Activated CD8-positive, alpha-beta memory T cell treated with anti-CD3 and anti-CD28 coated beads, Interleukin-2, amount 50 U/mL, for 48 hours (primary cell): ENCODE measurements around the gene EHBP1.
"Not testable (repeated sequence)": the region's sequence is repeated elsewhere in the genome, so short reads cannot be mapped to it uniquely, and the experiment has no call there.

Experiments used
- DNase-seq: peaks from one replicate; pipeline ENCODE4 v3.0.0-alpha.2; 2020

The EHBP1 gene

DNA sequence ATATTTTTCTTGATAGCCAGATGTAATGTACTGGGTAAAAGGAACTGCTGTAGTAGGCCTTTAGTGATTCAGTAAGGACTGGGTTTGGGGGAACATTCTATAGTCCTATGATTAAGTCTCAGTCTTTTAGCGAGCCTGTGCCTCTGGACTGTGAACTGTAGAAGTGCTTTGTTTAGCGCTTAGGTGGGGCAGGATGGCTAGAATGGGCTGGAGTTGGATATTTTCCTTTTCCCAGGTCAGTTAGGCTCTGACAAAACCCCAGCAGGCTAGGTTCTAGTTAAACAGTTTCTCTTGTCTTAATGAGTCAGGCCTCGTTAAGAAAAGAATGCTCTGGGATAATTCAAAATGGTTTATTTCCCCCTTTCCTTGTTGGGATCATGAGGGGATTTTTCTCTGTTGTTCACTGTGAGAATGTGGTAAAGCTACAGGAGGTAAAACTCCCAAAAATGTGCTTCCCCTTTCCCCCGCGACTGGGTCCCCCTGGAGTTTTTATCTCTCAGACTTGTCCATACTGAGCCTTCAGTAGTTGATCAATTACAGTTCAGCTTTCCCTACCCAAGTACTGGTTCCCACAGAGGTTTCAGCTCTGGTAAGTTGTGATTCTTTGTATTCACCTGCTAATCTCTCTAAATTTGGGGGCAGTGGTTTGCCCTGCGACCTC lies 31.5 kb downstream of the EHBP1 start:
- DNase-seq, result no peak

DNA sequence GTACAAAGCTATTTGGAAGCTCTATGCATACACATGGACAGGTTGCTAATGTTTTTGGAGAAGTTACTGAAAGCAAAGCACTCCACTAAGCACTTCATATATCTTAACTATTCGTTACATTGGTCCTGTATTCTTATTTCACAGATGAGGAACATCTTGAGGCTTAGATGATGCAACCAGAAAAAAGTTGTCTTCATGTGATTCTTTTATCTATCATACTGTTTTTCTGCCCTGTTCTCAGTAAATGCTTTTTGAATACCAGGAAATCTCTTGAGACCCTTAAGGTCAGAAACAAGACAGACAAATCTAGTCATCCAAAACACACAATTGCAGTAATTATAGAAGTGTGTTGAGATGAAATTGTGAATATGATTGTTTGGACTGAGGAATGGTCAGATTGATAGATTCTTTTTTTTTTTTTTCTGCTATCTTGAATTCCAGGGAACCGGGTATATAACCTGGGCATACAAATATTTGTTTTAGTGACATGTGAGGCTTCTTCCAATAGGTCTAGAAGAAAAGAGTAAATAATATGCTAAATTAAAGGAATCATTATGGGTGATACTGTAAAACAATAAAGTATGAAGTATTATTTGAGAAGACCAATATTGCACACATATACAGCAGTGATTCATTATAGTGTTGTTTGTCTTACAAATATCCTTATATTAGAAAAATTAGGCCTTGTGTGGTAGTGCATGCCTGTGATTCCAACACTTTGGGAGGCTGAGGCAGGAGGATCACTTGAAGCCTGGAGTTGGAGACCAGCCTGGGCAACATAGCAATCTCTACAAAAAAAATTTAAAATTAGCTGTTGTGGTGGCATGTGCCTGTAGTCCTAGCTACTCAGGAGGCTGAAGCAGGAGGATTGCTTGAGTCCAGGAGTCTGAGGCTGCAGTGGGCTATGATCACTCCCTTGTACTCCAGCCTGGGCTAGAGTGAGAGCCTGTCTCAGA lies 33.7 kb downstream of the EHBP1 start:
- no peak for DNase-seq

DNA sequence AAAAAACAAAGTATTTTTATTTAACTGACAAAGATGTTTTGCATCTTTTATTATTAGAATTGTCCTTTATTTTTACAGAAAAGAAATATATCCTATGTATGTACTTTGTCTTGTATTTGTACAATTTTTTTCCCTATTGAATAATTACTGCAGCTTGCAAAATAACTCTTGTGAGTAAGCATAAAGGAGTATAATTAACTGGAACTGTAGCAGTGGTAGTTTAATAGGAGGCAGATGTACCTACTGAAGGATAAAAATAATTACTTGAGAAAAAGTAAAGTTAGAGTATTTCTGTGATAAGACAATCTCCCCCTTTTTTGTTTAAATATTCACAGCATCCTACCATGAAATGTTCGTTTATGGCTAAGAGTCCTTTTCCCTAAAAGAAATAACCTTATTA lies 34.7 kb downstream of the EHBP1 start:
- no peak for DNase-seq

DNA sequence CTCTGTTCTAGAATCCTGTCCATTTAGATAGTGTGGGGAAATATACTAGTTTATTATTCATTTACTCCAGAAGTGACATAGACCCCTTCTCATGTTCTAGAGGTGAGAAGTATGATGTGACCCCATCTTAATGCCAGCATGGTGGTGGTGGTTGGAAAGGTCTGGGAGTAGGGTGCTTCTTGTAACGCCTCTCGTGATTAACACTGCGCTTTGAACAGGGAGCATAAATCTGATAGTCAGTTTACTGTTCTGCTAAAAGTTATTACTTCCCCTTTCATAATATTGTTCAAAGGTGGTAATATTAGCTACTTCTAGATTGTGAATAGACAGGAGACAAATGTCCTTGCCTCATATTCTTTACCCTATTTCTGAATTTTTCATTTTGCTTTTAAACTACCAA lies 35.6 kb downstream of the EHBP1 start:
- DNase-seq, result no peak

DNA sequence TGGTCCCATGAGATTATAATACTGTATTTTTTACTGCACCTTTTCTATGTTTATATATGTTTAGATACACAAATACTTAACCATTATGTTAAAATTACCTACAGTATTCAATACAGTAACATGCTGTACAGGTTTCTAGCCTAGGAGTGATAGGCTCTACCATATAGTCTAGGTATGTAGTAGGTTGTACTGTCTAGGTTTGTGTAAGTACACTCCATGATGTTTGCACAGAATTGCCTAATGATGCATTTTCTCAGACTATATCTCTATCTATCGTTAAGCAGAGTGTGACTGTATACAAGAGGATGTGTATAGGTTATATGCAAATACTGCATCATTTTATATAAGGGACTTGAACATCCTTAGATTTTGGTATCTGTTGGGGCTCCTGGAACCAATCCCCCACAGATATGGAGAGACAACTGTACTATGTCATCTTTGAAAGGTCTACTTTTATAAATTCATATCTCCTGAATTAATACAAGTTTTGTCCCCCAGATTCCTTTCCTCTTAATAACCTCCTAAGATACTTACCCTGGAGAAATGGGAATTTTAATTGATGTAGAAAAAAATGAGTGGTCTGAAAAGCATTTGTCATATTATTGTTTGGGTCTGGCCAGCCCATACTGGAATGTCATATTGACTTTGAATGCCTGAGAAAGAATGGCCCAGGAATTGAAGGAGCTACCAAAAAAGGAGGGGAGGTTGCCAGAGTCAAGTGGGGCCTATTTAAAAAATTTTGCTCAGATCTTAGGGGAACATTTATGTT lies 36.6 kb downstream of the EHBP1 start:
- DNase-seq, result no peak

DNA sequence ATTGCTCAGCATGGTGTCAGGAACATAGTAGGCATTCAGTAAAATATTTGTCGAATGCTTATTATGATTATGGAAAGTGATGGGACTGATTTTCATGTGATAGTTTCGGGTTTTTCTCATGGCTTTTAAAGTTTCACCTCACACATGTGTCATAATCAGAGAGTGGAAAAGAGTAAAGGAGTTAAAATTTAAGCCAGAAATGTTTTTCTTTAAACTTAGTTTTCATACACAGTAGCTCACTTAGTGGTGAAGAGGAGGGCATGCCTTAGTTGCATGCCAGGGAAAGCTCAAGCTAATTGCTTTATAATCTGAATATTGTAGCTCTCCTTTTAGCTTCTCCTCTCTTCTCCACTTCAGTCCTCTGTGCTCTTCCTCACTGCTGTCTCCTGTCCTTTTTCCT lies 38.0 kb downstream of the EHBP1 start:
- DNase-seq, result no peak

DNA sequence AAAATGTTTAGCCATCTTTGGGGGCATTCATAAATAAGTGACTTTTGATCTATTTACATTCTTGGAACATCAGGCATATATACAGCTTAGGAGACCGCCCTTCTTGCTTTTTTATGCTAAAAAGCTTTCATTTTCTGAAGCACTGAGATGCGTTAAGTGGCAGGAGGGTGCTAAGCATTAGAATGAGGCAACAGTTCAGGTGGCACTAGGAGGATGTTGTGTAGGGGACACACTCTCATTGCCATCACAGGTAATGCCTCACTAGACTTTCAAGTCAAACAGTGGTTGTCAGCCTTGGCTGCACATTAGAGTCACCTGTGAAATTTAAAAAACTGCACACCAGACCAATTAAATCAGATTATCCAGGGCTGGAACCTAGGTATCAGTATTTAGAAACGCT lies 39.1 kb downstream of the EHBP1 start:
- no peak for DNase-seq

DNA sequence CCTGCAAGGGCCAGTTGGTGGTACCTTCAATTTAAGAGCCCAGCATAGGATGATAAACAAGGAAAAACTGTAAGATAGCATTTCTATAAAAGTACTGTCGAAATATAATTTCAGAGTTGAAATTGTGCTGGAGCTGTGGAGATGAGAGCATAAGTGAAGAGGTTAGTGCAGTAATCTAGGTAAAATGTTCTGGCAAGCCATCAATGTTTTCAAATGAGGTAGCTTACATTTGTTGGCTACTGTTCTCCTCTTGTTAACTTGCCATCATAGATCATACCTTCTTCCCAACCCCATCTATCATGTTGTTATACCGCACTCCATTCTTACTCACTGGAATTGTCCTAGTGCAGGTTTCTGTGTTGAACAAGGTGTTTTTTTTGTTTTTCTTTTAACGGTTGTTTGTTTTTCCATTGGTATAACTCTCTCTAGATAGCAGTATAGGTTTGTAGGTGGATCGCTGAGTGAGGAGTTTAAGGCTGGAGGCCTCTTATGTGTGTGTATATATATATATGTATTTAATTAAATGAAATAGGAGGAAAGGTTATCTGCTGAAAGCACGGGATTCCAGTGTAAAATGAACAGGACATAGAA lies 40.5 kb downstream of the EHBP1 start:
- DNase-seq, result no peak

DNA sequence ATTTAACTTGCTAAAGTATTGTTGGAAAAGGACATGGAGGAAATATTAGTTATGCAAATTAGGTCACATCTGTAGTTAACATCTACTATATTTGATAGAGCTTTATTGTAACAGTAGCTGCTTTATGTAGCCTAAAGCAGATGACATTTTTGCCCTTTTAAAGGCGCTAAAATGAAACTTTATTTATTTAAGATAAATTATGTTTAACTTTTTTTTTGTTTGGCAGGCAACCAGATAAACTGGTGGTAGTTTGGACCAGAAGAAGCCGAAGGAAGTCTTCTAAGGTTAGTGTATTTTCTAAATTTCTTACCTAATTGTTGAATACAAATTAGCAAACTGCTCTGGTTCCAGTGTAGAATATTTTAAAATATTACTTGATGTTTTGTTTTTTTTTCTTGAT lies 41.7 kb downstream of the EHBP1 start:
- DNase-seq, result no peak

DNA sequence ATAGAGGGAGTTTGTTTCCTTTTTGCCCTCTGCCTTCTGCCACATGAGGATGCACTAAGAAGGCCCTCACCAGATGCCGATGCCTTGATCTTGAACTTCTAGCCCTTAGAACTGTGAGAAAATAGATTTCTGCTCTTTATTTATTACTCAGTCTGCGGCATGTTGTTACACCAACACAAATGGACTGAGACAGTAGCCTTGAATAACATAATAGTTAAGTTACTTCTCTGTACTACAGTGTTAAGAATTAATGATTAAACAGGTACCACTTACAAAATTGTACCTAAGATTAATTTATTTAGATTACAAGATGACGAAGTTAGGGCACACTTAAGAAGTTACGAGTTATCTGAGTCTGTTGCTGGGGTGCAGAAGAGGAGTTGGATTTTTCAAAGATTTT lies 42.4 kb downstream of the EHBP1 start:
- DNase-seq, result no peak

DNA sequence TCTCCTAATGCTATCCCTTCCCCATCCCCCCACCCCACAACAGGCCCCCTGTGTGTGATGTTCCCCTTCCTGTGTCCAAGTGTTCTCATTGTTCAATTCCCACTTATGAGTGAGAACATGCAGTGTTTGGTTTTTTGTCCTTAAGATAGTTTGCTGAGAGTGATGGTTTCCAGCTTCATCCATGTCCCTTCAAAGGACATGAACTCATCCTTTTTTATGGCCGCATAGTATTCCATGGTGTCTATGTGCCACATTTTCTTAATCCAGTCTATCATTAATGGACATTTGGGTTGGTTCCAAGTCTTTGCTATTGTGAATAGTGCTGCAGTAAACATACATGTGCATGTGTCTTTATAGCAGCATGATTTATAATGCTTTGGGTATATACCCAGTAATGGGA lies 43.6 kb downstream of the EHBP1 start:
- DNase-seq, result not testable (repeated sequence)

DNA sequence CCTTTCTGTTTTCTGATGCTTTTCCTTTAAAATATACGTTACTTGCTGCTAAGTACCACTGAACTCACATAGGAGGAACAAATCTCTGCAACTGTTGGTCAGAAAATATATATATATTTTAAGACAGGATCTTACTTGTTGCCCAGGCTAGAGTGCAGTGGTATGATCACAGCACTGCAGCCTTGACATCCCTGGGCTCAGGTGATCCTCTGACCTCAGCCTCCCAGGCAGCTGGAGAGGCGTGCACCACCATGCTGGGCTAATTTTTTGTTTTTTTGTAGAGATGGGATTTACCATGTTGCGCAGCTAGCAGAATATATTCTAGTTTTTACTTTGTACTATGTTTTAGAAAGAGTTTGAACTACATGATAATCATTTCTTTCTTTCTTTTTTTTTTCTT lies 51.5 kb downstream of the EHBP1 start:
- DNase-seq, result no peak

DNA sequence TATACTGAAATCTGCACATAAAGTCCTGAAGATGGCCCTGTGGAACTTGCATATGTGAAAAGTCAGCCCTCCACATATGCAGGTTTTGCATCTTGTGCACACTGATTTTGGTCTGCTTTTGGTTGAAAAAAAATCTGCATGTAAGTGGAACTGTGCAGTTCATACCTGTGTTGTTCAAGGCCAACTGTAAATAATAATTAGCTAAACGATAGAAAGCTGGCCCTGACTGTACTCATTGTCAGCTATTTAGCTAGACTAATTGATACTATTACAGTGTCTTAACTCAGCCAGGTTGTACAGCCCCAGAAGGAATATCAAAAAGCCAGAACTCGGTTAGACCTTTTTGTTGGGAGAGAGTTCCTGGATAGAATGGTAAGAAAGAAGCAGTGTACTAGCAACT lies 54.5 kb downstream of the EHBP1 start:
- DNase-seq, result no peak

DNA sequence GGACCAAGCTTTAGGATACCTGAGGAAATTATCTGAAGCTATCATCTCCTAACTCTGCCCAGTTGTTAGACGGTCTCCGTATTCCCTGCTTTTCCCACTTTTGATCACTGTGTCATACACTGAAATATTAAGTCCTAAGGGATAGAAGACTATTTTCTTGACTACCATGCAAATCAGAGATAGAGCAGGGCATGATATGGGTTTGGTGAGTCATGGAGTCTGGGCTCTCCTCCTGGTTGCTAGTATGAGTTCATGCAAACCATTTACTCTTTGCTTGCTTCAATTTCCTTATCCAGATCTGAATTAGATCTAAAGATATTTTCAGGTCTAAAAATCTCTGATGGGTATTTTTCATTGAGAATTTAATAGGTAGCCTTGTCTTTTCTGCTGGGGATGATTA lies 55.0 kb downstream of the EHBP1 start:
- no peak for DNase-seq

DNA sequence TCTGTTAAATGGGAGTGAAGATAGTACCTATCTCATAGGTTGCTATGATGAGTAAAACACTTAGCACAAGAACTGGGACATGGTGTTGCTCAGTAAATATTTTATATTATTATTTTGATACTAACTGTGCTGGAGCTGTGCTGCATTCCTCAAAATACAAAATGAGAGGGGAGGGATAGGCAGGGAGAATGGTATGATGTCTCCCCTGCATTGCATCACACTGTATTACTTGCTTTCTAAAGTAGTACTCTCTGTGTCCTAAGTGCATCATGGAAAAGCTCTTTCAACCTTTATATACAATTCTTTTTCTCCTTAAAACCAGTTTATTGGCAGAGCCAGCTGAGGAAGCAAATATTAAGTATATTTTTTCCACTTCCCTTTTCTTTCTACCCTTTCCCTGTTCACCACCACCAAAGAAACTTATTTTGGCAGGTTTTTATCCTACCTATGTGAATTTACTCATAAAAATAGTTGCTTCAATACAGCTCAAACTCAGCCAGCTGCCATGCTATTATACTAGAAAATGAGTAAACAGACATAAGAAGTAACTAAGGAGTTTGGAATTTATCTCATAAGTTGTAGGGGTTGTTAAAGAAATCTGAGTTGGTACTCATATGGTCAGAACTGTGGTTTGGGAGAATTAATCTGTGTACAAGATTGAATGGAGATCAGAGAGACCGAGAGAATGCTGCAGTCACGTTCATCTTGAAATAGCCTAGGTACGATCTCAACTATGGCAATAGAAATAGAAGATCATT lies 60.3 kb downstream of the EHBP1 start:
- DNase-seq, result no peak

DNA sequence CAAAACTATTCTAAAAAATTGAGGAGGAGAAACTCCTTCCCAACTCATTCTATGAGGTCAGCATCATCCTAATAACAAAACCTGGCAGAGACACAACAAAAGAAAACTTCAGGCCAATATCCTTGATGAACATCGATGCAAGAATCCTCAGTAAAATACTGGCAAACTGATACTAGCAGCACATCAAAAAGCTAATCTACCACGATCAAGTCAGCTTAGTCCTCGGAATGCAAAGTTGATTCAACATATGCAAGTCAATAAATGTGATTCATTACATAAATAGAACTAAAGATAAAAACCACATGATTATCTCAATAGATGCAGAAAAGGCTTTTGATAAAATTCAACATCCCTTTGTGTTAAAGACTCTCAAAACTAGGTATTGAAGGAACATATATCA lies 63.1 kb downstream of the EHBP1 start:
- no peak for DNase-seq

DNA sequence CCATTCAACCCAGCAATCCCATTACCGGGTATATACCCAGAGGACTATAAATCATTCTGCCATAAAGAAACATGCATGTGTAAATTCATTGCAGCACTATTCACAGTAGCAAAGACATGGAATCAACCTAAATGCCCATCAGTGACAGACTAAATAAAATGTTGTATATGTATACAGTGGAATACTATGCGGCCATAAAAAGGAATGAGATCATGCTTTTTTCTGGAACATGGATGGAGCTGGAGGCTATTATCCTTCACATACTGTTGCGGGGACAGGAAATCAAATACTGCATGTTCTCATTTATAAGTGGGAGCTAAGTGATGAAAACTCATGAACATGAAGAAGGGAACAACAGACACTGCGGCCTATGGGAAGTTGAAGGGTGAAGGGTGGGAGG lies 65.1 kb downstream of the EHBP1 start:
- DNase-seq, result no peak

DNA sequence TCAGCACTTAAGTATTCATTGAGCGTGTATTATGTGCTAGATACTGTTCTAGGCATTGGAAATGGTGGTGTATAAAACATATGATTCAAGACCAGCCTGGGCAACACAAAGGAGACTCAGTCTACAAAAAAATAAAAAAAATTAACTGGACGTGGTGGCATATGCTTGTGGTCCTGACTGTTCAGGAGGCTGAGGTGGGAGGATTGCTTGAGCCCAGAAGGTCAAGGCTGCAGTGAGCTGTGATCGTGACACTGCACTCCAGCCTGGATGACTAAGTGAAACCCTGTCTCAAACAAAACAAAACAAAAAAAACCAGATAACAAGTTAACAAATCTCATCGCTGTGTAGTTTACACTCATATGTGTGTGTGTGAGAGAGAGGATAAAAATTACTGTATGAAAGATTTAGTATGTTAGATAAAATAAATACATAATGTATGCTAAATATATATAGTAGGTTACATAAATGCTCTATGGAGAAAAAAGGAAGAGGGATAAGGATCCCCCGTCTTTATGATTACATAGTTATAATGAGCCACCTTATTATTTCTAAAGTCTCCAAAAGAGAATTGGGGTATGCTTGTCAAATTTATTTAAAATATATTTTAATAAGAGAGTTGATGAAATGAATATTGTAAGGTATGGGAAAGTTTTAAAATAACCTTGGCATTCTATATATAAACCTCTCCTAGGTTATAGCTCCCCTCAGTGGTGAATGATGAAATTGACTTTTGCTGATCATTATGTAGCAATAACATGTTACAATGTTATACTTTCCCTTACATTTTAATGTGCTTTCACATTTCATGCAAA lies 69.2 kb downstream of the EHBP1 start:
- no peak for DNase-seq

DNA sequence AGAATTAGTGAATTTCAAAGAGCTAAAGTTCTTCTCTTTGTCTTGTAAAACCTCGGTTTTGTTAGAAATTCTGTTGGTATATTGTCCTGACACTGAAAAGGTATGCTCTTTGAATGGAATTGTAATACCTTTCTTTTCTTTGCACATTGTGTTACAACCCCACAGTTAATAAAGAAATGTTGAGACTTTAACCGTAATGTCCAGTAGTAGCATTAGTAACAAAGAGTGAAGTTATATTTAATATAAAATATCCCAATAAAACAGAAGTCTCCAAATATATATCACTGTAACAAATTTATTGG lies 69.8 kb downstream of the EHBP1 start:
- no peak for DNase-seq

DNA sequence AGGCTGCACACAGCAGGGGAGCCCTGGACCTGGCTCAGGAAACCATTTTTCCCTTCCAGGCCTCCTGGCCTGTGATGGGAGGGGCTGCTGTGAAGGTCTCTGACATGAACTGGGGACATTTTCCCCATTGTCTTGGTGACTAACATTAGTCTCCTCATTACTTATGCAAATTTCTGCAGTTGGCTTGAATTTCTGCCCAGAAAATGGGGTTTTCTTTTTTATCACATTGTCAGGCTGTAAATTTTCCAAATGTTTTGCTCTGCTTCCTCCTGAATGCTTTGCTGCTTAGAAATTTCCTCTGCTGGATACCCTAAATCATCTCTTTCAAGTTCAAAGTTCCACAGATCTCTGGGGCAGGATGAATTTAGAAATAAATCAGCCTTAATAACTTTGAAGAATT lies 78.2 kb downstream of the EHBP1 start:
- DNase-seq, result no peak

DNA sequence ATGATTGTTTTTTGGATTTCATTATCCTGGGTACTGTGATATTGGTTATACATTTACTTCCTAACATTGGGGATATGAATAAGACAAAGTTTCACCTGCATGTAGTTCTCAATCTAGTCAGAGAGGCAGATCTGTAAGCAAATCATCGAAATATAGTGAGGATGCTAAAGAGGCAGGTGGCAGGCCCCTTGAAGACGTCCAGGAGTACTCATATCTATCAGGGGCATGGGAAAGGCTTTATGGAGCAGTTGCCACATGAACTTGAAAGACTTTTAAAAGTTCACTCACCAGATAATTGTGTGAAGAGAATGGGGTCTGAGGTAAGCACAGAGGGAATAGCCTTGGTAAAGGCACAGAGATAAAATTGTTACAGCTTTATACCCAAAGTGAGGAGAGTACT lies 78.8 kb downstream of the EHBP1 start:
- DNase-seq, result no peak

DNA sequence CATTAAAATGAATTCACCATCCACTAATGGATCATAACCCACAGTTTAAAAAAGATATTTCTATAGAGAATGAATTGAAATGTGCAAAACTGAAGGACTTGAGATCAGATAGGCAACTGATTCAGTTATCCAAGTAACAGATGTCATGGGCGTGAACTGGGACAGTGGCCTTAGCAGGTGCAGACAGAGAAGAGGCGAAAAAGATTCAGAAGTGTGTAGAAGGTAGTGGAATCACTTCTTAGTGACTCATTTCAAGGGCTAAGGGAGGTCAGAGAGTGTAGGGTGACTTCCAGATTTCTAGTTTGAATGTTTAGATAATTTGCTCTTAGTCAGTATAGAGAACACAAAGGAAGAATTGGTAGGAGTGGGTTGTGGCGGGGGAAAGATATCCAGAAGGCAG lies 79.7 kb downstream of the EHBP1 start:
- no peak for DNase-seq
